ENCODE data around the gene EFNA1.

EFNA1 gene

DNA sequence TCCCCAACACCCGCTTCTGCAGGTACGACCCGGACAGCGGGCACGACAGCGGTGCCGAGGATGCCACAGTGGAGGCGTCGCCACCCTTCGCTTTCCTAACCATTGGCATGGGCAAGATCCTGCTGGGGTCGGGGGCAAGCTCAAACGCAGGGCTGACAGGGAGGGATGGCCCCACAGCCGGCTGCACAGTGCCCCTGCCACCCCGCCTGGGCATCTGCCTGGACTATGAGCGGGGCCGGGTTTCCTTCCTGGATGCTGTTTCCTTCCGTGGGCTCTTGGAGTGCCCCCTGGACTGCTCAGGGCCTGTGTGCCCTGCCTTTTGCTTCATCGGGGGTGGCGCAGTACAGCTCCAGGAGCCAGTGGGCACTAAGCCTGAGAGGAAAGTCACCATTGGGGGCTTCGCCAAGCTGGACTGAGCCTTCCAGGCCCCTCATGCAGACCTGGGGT, 56.1 kb downstream of the EFNA1 start:
- no peak for DNase-seq
- no peak overlapping the region for H3K4me3 ChIP-seq (ENCODE audit: low read depth, low read length)
- H3K27me3 ChIP-seq: no peaks in the 10 kb centered on the region
- H3K4me1 ChIP-seq: peaks cover 13% of the 10 kb centered on the region
- H3K36me3 ChIP-seq: peaks cover 24% of the 10 kb centered on the region
- TF ChIP-seq, protein P1, sequence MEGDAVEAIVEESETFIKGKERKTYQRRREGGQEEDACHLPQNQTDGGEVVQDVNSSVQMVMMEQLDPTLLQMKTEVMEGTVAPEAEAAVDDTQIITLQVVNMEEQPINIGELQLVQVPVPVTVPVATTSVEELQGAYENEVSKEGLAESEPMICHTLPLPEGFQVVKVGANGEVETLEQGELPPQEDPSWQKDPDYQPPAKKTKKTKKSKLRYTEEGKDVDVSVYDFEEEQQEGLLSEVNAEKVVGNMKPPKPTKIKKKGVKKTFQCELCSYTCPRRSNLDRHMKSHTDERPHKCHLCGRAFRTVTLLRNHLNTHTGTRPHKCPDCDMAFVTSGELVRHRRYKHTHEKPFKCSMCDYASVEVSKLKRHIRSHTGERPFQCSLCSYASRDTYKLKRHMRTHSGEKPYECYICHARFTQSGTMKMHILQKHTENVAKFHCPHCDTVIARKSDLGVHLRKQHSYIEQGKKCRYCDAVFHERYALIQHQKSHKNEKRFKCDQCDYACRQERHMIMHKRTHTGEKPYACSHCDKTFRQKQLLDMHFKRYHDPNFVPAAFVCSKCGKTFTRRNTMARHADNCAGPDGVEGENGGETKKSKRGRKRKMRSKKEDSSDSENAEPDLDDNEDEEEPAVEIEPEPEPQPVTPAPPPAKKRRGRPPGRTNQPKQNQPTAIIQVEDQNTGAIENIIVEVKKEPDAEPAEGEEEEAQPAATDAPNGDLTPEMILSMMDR (IDR thresholded peaks at IDR 0.05; ENCODE audit: low read depth, low read length): no peak
- no peaks in the 10 kb centered on the region for H3K9me3 ChIP-seq

DNA sequence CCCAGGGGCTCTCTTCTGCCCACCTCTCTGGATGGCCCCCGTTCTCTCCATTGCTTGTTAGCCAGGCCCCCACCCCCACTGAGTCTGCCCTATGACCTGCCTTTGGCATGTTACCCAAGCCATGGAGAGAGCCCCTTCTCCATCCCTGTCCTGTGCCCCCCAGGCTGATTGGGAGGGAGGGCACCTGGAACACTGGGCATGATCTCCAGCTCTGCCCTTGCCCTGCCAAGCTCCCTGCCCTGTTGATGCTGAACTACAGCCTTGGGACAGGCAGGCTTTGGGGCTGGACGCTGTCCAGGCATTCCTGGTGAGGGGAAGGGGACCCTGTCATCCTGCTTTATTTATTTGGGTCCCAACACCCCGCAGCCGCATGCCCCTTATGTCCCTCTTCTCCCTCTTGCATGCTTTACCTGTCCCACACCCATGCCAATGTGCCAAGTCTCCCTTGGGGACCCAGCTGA, 56.7 kb downstream of the EFNA1 start:
- H3K4me1 ChIP-seq: peaks cover 13% of the 10 kb centered on the region
- H3K9me3 ChIP-seq: no peaks in the 10 kb centered on the region
- peaks cover 21% of the 10 kb centered on the region for H3K36me3 ChIP-seq
- no peaks in the 10 kb centered on the region for H3K27me3 ChIP-seq
- no peak overlapping the region for H3K4me3 ChIP-seq (ENCODE audit: low read depth, low read length)
- TF ChIP-seq, protein P1 (IDR thresholded peaks at IDR 0.05; ENCODE audit: low read depth, low read length): no peak
- DNase-seq: no peak
